Sigmoid colon (tissue), 4 donors: ENCODE results near the gene CCR5.
"Not testable (repeated sequence)": the region's sequence is repeated elsewhere in the genome, so short reads cannot be mapped to it uniquely, and the experiment has no call there.

Experiments used
- CTCF ChIP-seq, 4 experiments: fragments of 450-650 bp in 3 of 4; fragments of 200-600 bp in 1 of 4; IDR thresholded peaks; one replicate each; pipeline ENCODE4 v1.5.1; 2016 to 2019; ENCODE audit warnings: antibody characterized with exemption in 4 of 4, mild to moderate bottlenecking in 3 of 4, moderate library complexity in 2 of 4
- EP300 ChIP-seq, 4 donors: sonication (generic); formaldehyde crosslinking; IDR thresholded peaks; one replicate each; pipeline ENCODE4 v1.6.1; 2017; ENCODE audit warnings: antibody characterized with exemption in 4 of 4
- POLR2A ChIP-seq, 2 donors: fragments of 450-650 bp; IDR thresholded peaks; one replicate each; pipeline ENCODE4 v1.6.1; 2016; ENCODE audit warnings: antibody characterized with exemption in 2 of 2, mild to moderate bottlenecking in 2 of 2, moderate library complexity in 2 of 2
- POLR2AphosphoS5 ChIP-seq, 4 donors: sonication (generic); formaldehyde crosslinking; IDR thresholded peaks; one replicate each; pipeline ENCODE4 v1.6.1; 2017; ENCODE audit warnings: antibody characterized with exemption in 4 of 4

- not testable (repeated sequence) for TF ChIP-seq POLR2A, EP300, CTCF, POLR2AphosphoS5 (IDR thresholded peaks at IDR 0.05)
Observed at GRCh38 chr3:46391526-46391925, 20.8 kb downstream of the CCR5 start.
